Neural crest cell (in vitro differentiated cells): Measurements from ENCODE around the gene PDZD7. TPM values are rescaled to one million over a fixed set of nuclear protein-coding genes. Genes with fewer than 3 reads are reported as not detected.

Source experiments
- DNase-seq: peaks from one replicate; pipeline ENCODE4 v3.0.0; 2021; ENCODE audit warnings: low read depth, mixed read lengths, low spot score
- H3K27ac Mint-ChIP-seq: one replicate; pipeline ENCODE4 v1.8.0; 2021; ENCODE audit warnings: mild to moderate bottlenecking, mixed read lengths; ENCODE audit not compliant: unreplicated experiment
- H3K27me3 Mint-ChIP-seq: 2 replicates; pipeline ENCODE4 v1.8.0; 2021; ENCODE audit warnings: low read depth, mild to moderate bottlenecking, mixed read lengths
- H3K36me3 Mint-ChIP-seq: 2 replicates; pipeline ENCODE4 v1.8.0; 2021; ENCODE audit warnings: low read depth, mild to moderate bottlenecking, mixed read lengths
- H3K4me1 Mint-ChIP-seq: 2 replicates; pipeline ENCODE4 v1.8.0; 2021; ENCODE audit warnings: mixed read lengths
- H3K4me3 Mint-ChIP-seq: one replicate; pipeline ENCODE4 v1.8.0; 2021; ENCODE audit warnings: mild to moderate bottlenecking, mixed read lengths
- H3K9me3 Mint-ChIP-seq: 2 replicates; pipeline ENCODE4 v1.8.0; 2021; ENCODE audit warnings: mixed read lengths
- total RNA-seq: library from RNA; stranded (reverse); gene quantifications from 2 replicates; pipeline ENCODE4 v1.2.1, GENCODE V29; 2021
- TF ChIP-seq, protein P1 (sequence below): fragments of 200-600 bp; sonication (generic); conservative IDR thresholded peaks from 2 replicates; pipeline ENCODE4 v1.5.0; 2021; ENCODE audit warnings: antibody characterized with exemption, mild to moderate bottlenecking

PDZD7 gene
- total RNA-seq, 1 donor from 2014 or later = 0.68 TPM

- Mint-ChIP-seq H3K36me3 (peaks cover 2% of the 10 kb centered on the region), H3K4me3 (peak overlapping the region; percentile 23), H3K4me1 (peaks cover 2% of the 10 kb centered on the region), H3K27ac (no peak overlapping the region), H3K9me3 (no peaks in the 10 kb centered on the region), H3K27me3 (no peaks in the 10 kb centered on the region)
- DNase-seq = no peak
- TF ChIP-seq, protein P1, sequence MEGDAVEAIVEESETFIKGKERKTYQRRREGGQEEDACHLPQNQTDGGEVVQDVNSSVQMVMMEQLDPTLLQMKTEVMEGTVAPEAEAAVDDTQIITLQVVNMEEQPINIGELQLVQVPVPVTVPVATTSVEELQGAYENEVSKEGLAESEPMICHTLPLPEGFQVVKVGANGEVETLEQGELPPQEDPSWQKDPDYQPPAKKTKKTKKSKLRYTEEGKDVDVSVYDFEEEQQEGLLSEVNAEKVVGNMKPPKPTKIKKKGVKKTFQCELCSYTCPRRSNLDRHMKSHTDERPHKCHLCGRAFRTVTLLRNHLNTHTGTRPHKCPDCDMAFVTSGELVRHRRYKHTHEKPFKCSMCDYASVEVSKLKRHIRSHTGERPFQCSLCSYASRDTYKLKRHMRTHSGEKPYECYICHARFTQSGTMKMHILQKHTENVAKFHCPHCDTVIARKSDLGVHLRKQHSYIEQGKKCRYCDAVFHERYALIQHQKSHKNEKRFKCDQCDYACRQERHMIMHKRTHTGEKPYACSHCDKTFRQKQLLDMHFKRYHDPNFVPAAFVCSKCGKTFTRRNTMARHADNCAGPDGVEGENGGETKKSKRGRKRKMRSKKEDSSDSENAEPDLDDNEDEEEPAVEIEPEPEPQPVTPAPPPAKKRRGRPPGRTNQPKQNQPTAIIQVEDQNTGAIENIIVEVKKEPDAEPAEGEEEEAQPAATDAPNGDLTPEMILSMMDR = no peak
Measured at GRCh38 chr10:100980711-100981110, 50.2 kb downstream of the PDZD7 start.

DNA sequence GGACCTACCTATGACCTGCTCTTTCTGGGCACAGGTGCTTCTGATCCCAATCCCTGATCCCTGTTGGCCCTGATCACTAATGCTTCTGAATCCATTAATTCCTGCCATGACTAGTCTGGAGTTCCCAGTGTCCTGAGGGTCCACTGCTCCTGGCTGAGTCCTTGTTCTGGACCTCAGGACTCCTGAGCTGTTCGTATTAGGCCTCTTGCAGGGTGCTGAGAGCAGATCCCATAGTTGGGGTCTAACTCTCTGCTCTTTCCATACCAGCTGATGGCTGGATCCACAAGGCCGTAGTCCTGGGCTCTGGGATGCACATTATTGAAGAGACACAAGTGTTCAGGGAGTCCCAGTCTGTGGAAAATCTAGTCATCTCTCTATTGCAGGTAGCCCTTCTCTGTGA, 50.6 kb downstream of the PDZD7 start:
- H3K9me3 Mint-ChIP-seq = no peaks in the 10 kb centered on the region
- H3K4me3 Mint-ChIP-seq = no peak overlapping the region
- peaks cover 2% of the 10 kb centered on the region for H3K36me3 Mint-ChIP-seq
- TF ChIP-seq, protein P1 = no peak
- no peak for DNase-seq
- no peaks in the 10 kb centered on the region for H3K27me3 Mint-ChIP-seq
- no peak overlapping the region for H3K27ac Mint-ChIP-seq
- H3K4me1 Mint-ChIP-seq = no peaks in the 10 kb centered on the region

- peaks cover 2% of the 10 kb centered on the region for H3K36me3 Mint-ChIP-seq
- no peak for DNase-seq
- TF ChIP-seq, protein P1 = no peak
Measured at GRCh38 chr10:100979791-100980272, 51.1 kb downstream of the PDZD7 start.

DNA sequence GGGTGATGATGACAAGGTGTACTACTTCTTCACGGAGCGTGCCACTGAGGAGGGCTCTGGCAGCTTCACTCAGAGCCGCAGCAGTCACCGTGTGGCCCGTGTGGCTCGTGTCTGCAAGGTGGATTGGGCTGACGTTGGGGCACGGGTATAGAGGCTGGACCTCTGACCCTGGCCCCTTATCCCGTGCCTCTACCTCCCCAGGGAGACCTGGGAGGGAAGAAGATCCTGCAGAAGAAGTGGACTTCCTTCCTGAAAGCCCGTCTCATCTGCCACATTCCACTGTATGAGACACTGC, 52.1 kb downstream of the PDZD7 start:
- H3K9me3 Mint-ChIP-seq = no peaks in the 10 kb centered on the region
- no peak overlapping the region for H3K27ac Mint-ChIP-seq
- no peak overlapping the region for H3K4me3 Mint-ChIP-seq
- no peaks in the 10 kb centered on the region for H3K4me1 Mint-ChIP-seq
- TF ChIP-seq, protein P1 = no peak
- H3K36me3 Mint-ChIP-seq = peaks cover 2% of the 10 kb centered on the region
- DNase-seq = no peak
- no peaks in the 10 kb centered on the region for H3K27me3 Mint-ChIP-seq

More at GRCh38 chr10:100979791-100980272, 51.1 kb downstream of the PDZD7 start:
- no peaks in the 10 kb centered on the region for H3K9me3 Mint-ChIP-seq
- H3K4me1 Mint-ChIP-seq = no peaks in the 10 kb centered on the region
- H3K27me3 Mint-ChIP-seq = no peaks in the 10 kb centered on the region
- no peak overlapping the region for H3K27ac Mint-ChIP-seq
- H3K4me3 Mint-ChIP-seq = no peak overlapping the region

DNA sequence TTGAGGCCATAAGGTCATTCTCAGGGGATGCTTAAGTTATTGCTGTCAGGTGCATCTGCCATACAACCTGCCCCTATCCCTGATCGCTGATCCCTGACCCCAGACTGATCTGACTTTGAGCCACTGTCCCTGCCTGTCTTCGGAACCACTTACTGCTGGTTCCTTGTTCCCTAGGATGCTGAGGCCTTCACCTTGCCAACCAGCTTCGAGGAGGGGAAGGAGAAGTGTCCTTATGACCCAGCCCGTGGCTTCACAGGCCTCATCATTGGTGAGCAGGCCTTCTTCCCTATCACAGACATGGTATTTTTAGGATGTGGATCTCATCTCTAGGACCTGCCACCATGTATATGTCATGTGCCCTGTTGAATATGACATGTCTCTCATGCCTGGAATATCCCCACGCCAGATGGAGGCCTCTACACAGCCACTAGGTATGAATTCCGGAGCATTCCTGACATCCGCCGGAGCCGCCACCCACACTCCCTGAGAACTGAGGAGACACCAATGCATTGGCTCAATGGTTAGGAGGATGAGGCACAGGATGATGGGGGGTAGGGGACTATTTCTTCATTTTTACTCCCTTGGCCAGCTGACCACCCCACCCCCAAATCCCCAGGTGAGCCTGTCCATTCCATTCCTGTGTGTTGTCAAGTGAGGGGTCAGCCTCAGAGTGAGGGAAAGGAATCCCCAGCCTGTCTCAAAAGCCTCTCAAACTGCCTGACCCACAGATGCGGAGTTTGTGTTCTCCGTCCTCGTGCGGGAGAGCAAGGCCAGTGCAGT, 52.6 kb downstream of the PDZD7 start:
- TF ChIP-seq, protein P1 = no peak
- Mint-ChIP-seq H3K4me3 (no peak overlapping the region), H3K27me3 (no peaks in the 10 kb centered on the region), H3K9me3 (no peaks in the 10 kb centered on the region), H3K4me1 (peaks cover 2% of the 10 kb centered on the region), H3K36me3 (peaks cover 2% of the 10 kb centered on the region), H3K27ac (no peak overlapping the region)
- DNase-seq = no peak
